Esophagus squamous epithelium (tissue), 5 donors: Measurements from ENCODE around the gene PTGR1. TPM values are rescaled to one million over a fixed set of nuclear protein-coding genes. Genes with fewer than 3 reads are reported as not detected.
"Not testable (repeated sequence)": the region's sequence is repeated elsewhere in the genome, so short reads cannot be mapped to it uniquely, and the experiment has no call there.

Experiments
- DNase-seq: peaks from one replicate; lab custom pipeline; 2025; lab: John Stamatoyannopoulos, UW
- H3K27ac ChIP-seq, 4 donors: fragments of 200-600 bp; sonication (generic); one replicate each; pipeline ENCODE4 v1.5.1; 2016 to 2019; ENCODE audit warnings: mild to moderate bottlenecking in 1 of 4
- H3K27me3 ChIP-seq, 4 donors: fragments of 200-600 bp; sonication (generic); 1 replicate in 3 of 4; 2 replicates in 1 of 4; pipeline versions ENCODE4 v1.5.1 to v1.6.0; 2017 to 2021; ENCODE audit warnings: antibody characterized with exemption in 1 of 4
- H3K36me3 ChIP-seq, 3 donors: fragments of 200-600 bp; sonication (generic); one replicate each; pipeline ENCODE4 v1.5.1; 2016 to 2019
- H3K4me1 ChIP-seq, 3 donors: fragments of 200-600 bp; sonication (generic); one replicate each; pipeline ENCODE4 v1.5.1; 2017 to 2019
- H3K4me3 ChIP-seq, 4 donors: fragments of 200-600 bp; sonication (generic); 1 replicate in 3 of 4; 2 replicates in 1 of 4; pipeline ENCODE4 v1.5.1; 2016 to 2019; ENCODE audit warnings: mild to moderate bottlenecking in 2 of 4, moderate library complexity in 1 of 4
- H3K9me3 ChIP-seq, 3 donors: fragments of 200-600 bp; sonication (generic); one replicate each; pipeline ENCODE4 v1.5.1; 2016 to 2019
- POLR2A ChIP-seq, 4 donors: fragments of 450-650 bp; IDR thresholded peaks; one replicate each; pipeline ENCODE4 v1.6.1; 2017; ENCODE audit warnings: antibody characterized with exemption in 4 of 4, mild to moderate bottlenecking in 4 of 4, moderate library complexity in 3 of 4
- WGBS, 2 donors: methylation state at CpG; one replicate each; pipeline ENCODE4 v1.1.5; 2018; 5-methylcytosine and 5-hydroxymethylcytosine counted together
- intact Hi-C: fragments of 100-400 bp; cut with DNase I; formaldehyde crosslinking; loops from one replicate; pipeline ENCODE4 v1.15.0; 2022
- total RNA-seq, 4 donors: library from RNA; depleted of rRNA; stranded (reverse); fragments of >200 nt; gene quantifications; one replicate each; pipeline ENCODE4 v1.1.0, GENCODE V29; 2016
- TF ChIP-seq, protein P1 (sequence below), 6 experiments: fragments of 450-650 bp in 4 of 6; fragments of 200-600 bp in 2 of 6; sonication (generic) in 2 of 6; IDR thresholded peaks; one replicate each; pipeline ENCODE4 v1.5.1; 2016 to 2019; ENCODE audit warnings: antibody characterized with exemption in 6 of 6, mild to moderate bottlenecking in 4 of 6, moderate library complexity in 4 of 6
- donor health status: DM: yes; HTN: yes; CAD: no.

Gene PTGR1
- total RNA-seq, 4 donors from 2014 or later, result 61.6 to 304 (median 170) TPM

DNA sequence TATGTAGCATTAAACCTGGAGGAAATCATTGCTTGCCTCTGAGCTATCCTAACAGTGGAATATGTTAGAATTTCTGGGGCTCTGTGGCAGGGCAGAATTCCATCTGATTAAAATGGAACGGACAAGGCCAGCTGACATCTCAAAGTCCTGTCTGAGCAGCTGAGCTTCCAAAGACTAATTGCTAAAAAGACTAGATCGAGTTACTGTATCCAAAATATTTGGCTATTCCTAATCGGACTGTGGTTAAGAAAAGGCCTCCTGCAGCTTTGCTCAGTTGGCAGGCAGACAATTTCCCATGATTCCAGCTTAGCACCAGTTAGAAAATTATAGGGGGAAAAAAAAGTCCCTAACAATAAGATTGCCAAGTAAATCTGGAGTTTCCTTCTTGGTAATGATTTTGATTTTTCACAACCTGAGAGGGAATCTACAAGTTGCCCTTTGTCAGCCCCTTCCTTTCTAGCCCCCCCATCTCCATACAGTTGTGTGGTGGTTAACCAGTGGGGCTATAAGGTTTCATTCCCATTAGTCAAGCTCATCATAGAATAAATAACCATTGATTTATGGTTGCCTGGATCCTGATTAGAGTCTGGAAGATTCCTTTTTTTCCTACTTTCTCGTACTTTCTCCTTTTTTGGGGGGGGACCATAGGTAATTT, 26.4 kb downstream of the PTGR1 start:
- H3K27ac ChIP-seq, result no peak overlapping the region
- intact Hi-C loops, result no loop called here
- DNase-seq, result no peak
- no peaks in the 10 kb centered on the region for H3K27me3 ChIP-seq
- H3K9me3 ChIP-seq, result peaks cover 0 to 23% (median 0%) of the 10 kb centered on the region in 3 donors
- 58 to 66% methylated on average over 4 of the region's 4 CpGs for WGBS, 2 donors
- H3K4me3 ChIP-seq, result no peak overlapping the region
- H3K36me3 ChIP-seq, result peaks cover 23 to 100% (median 49%) of the 10 kb centered on the region in 3 donors
- H3K4me1 ChIP-seq, result no peaks in the 10 kb centered on the region
- TF ChIP-seq, protein P1, sequence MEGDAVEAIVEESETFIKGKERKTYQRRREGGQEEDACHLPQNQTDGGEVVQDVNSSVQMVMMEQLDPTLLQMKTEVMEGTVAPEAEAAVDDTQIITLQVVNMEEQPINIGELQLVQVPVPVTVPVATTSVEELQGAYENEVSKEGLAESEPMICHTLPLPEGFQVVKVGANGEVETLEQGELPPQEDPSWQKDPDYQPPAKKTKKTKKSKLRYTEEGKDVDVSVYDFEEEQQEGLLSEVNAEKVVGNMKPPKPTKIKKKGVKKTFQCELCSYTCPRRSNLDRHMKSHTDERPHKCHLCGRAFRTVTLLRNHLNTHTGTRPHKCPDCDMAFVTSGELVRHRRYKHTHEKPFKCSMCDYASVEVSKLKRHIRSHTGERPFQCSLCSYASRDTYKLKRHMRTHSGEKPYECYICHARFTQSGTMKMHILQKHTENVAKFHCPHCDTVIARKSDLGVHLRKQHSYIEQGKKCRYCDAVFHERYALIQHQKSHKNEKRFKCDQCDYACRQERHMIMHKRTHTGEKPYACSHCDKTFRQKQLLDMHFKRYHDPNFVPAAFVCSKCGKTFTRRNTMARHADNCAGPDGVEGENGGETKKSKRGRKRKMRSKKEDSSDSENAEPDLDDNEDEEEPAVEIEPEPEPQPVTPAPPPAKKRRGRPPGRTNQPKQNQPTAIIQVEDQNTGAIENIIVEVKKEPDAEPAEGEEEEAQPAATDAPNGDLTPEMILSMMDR (IDR thresholded peaks at IDR 0.05), result no peak
- TF ChIP-seq POLR2A (IDR thresholded peaks at IDR 0.05), result no peak

DNA sequence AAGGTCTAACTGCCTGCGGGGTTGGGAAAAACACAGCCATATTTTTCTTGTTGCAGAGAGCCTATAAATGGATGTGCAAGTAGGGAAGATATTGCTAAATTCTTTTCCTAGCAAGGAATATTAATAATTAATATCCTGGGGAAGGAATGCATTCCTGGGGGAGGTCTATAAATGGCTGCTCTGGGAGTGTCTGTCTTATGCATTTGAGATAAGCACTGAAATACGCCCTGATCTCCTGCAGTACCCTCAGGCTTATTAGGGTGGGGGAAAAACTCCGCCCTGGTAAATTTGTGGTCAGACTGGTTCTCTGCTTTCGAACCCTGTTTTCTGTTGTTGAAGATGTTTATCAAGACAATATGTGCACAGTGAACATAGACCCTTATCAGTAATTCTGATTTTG, 31.3 kb downstream of the PTGR1 start:
- peaks cover 0 to 27% (median 0%) of the 10 kb centered on the region in 3 donors for H3K9me3 ChIP-seq
- DNase-seq, H3K27ac ChIP-seq, H3K4me1 ChIP-seq, H3K27me3 ChIP-seq, H3K4me3 ChIP-seq, intact Hi-C loops: not testable (repeated sequence)
- 88 to 95% methylated on average over 4 of the region's 4 CpGs for WGBS, 2 donors
- H3K36me3 ChIP-seq, result peaks cover 23 to 100% (median 55%) of the 10 kb centered on the region in 3 donors

DNA sequence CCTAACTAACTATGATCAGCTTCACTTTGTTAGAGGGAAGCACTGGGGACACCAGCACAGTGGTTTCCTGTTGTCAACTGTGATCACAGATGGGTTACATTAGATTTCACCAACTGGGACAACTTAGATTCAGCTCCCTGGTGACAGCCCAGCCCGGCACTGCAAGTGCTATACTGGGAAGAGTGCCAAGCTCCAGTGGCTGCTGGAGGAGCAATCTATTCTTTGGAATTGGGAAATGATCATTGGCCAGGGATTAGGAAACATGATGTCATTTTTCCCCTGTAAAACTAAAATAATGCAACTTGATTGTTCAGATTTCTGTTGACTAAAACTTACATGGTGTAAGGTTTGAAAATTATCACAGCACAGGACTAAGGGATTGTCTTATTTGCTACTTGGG, 33.2 kb downstream of the PTGR1 start:
- Histone ChIP-seq H3K27ac (no peak overlapping the region), H3K36me3 (peaks cover 20 to 100% (median 54%) of the 10 kb centered on the region in 3 donors), H3K4me1 (no peaks in the 10 kb centered on the region), H3K27me3 (no peaks in the 10 kb centered on the region), H3K9me3 (peaks cover 0 to 27% (median 0%) of the 10 kb centered on the region in 3 donors), H3K4me3 (no peak overlapping the region)
- no peak for DNase-seq
- WGBS, 2 donors, result 38 to 50% methylated on average over 1 of the region's 1 CpG
- intact Hi-C loops, result no loop called here
- TF ChIP-seq, protein P1 (IDR thresholded peaks at IDR 0.05), result no peak
- TF ChIP-seq POLR2A (IDR thresholded peaks at IDR 0.05), result no peak

DNA sequence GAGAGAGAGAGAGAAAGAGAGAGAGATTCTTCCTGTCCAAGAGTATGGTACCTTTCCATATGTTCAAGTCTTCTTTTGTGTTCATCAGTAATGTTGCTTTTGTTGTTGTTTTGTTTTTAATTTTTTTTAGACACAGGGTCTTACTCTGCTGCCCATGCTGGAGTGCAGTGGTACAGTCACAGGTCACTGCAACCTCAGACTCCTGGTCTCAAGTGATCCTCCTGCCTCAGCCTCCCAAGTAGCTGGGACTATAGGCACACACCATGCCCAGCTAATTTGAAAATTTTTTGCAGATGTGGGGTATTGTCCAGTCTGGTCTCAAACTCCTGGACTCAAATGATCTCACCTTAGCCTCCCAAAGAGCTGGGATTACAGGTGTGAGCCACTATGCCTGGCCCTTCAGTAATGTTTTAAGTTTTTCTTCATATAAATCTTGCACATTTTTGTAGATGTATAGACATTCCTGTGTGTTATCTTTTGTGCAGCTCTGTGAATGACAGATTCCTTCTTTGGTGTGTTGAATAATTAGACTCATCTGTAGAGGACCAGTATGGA, 38.2 kb downstream of the PTGR1 start:
- H3K4me3 ChIP-seq, result no peak overlapping the region
- intact Hi-C loops, result no loop called here
- H3K36me3 ChIP-seq, result peaks cover 0 to 57% (median 24%) of the 10 kb centered on the region in 3 donors
- no peaks in the 10 kb centered on the region for H3K27me3 ChIP-seq
- no peaks in the 10 kb centered on the region for H3K4me1 ChIP-seq
- H3K9me3 ChIP-seq, result no peaks in the 10 kb centered on the region
- H3K27ac ChIP-seq, result no peak overlapping the region
- DNase-seq, result no peak
- no peak for TF ChIP-seq POLR2A (IDR thresholded peaks at IDR 0.05)
- TF ChIP-seq, protein P1 (IDR thresholded peaks at IDR 0.05), result no peak

DNA sequence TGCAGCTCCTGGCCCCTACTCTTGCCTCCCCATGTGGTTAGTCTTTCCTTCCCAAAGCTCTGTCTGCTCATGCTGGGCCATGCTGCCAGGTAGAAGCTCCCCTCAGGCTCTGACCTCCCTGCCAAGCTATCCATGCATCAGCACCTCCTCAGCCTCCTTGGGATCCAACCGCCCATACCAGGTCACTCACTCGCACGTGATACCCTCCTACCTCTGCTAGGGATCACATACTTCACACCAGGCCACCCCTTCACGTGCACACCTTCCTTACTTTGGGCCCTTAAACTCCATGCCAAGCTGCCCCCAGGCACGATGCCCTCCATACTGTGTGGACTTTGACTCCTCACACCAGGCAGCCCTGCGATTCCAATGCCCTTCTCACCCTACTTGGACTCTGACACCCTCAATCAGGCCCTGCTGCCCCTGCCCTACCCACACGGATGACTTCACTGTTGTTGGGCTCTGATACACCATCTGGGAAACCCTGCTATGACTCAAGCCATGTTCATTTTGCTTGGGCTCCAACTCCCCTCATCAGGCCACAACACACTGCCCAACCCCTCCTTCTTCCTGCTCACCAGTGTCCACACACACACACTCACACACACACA, 40.3 kb downstream of the PTGR1 start:
- intact Hi-C loops, result no loop called here
- Histone ChIP-seq H3K4me3 (no peak overlapping the region), H3K36me3 (peaks cover 0 to 43% (median 9%) of the 10 kb centered on the region in 3 donors), H3K27me3 (no peaks in the 10 kb centered on the region), H3K27ac (no peak overlapping the region), H3K9me3 (peaks cover 0 to 11% (median 0%) of the 10 kb centered on the region in 3 donors), H3K4me1 (no peaks in the 10 kb centered on the region)
- no peak for TF ChIP-seq POLR2A (IDR thresholded peaks at IDR 0.05)
- TF ChIP-seq, protein P1 (IDR thresholded peaks at IDR 0.05), result no peak
- 78 to 92% methylated on average over 6 of the region's 7 CpGs for WGBS, 2 donors
- DNase-seq, result no peak

DNA sequence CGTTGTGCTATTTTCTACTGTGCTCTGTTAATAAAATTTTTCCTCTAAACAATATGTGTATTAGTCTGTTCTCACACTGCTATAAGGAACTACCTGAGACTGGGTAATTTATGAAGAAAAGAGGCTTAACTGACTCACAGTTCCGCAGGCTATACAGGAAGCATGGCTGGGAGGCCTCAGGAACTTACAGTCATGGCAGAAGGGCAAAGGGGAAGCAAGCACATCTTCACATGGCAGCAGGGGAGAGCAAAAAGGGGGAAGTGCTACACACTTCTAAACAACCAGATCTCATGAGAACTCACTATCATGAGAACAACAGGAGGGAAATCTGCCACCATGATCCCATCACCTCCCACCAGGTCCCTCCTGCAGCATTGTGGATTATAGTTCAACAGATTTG, 44.0 kb downstream of the PTGR1 start:
- intact Hi-C loops, H3K4me3 ChIP-seq, H3K4me1 ChIP-seq, H3K27me3 ChIP-seq, DNase-seq, H3K27ac ChIP-seq: not testable (repeated sequence)
- H3K9me3 ChIP-seq, result peaks cover 0 to 28% (median 3%) of the 10 kb centered on the region in 3 donors
- WGBS, 2 donors, result 68 to 90% methylated on average over 2 of the region's 2 CpGs
- H3K36me3 ChIP-seq, result peaks cover 0 to 23% (median 0%) of the 10 kb centered on the region in 3 donors
